GM12878 (cell line): ENCODE data around the gene ARHGEF37. TPM values are rescaled to one million over a fixed set of nuclear protein-coding genes. Genes with fewer than 3 reads are reported as not detected.

Experiments
- ATF3 ChIP-seq: IDR thresholded peaks from 2 replicates; pipeline ENCODE4 v1.6.1; 2011; ENCODE audit warnings: low read depth, mild to moderate bottlenecking, low read length, moderate library complexity, borderline replicate concordance; ENCODE audit errors: extremely low read depth
- BACH1 ChIP-seq: fragments of 450-650 bp; IDR thresholded peaks from 2 replicates; pipeline ENCODE4 v1.6.1; 2017; ENCODE audit warnings: mild to moderate bottlenecking, borderline replicate concordance
- BMI1 ChIP-seq: fragments of 450-650 bp; IDR thresholded peaks from 2 replicates; pipeline ENCODE4 v1.6.1; 2016; ENCODE audit warnings: mild to moderate bottlenecking, moderate library complexity, borderline replicate concordance
- EP300 ChIP-seq, 2 experiments: fragments of 150-350 bp in 1 of 2; IDR thresholded peaks; 2 replicates each; pipeline ENCODE4 v1.6.1; 2011 to 2012; ENCODE audit warnings: low read depth in 2 of 2, low read length in 2 of 2, borderline replicate concordance in 1 of 2, improper control_type of control experiment in 1 of 2, inconsistent platforms in 1 of 2; ENCODE audit not compliant: control insufficient read depth in 1 of 2
- FOS ChIP-seq: IDR thresholded peaks from 3 replicates; pipeline ENCODE4 v1.6.1; 2011; ENCODE audit warnings: borderline replicate concordance; ENCODE audit not compliant: insufficient read length; ENCODE audit errors: extremely low read depth
- GABPA ChIP-seq: IDR thresholded peaks from 2 replicates; pipeline ENCODE4 v1.6.1; 2014; ENCODE audit warnings: antibody characterized with exemption, low read depth, mild to moderate bottlenecking, inconsistent platforms
- HSF1 ChIP-seq: fragments of 150-350 bp; IDR thresholded peaks from 2 replicates; pipeline ENCODE4 v1.6.1; 2014; ENCODE audit warnings: mild to moderate bottlenecking, low read depth, low read length
- MAX ChIP-seq: IDR thresholded peaks from 2 replicates; pipeline ENCODE4 v1.6.1; 2012; ENCODE audit warnings: low read depth, low read length, improper control_type of control experiment
- MTA2 ChIP-seq: fragments of 450-650 bp; IDR thresholded peaks from 2 replicates; pipeline ENCODE4 v1.6.1; 2016; ENCODE audit warnings: low read depth, mild to moderate bottlenecking, moderate library complexity
- RAD21 ChIP-seq: IDR thresholded peaks from 2 replicates; pipeline ENCODE4 v1.6.1; 2011; ENCODE audit warnings: mild to moderate bottlenecking, low read depth, low read length, moderate library complexity; ENCODE audit not compliant: insufficient read depth
- RAD51 ChIP-seq: fragments of 450-650 bp; IDR thresholded peaks from 2 replicates; pipeline ENCODE4 v1.6.1; 2016; ENCODE audit warnings: moderate library complexity, mild to moderate bottlenecking, inconsistent platforms
- RB1 ChIP-seq: fragments of 450-650 bp; formaldehyde crosslinking; IDR thresholded peaks from 2 replicates; pipeline ENCODE4 v1.6.1; 2017; ENCODE audit warnings: mild to moderate bottlenecking, borderline replicate concordance
- RUNX3 ChIP-seq: IDR thresholded peaks from 2 replicates; pipeline ENCODE4 v1.6.1; 2012; ENCODE audit warnings: low read length, inconsistent platforms
- SKIL ChIP-seq: fragments of 450-650 bp; IDR thresholded peaks from 2 replicates; pipeline ENCODE4 v1.6.1; 2017; ENCODE audit warnings: mild to moderate bottlenecking, low read depth, inconsistent platforms; ENCODE audit not compliant: poor library complexity, severe bottlenecking
- SMAD5 ChIP-seq: IDR thresholded peaks from 2 replicates; pipeline ENCODE4 v1.6.1; 2016; ENCODE audit warnings: antibody characterized with exemption, low read depth
- SRF ChIP-seq, 2 experiments: IDR thresholded peaks; 2 replicates each; pipeline ENCODE4 v1.6.1; 2011; ENCODE audit warnings: low read depth in 2 of 2, low read length in 2 of 2, mild to moderate bottlenecking in 1 of 2, moderate library complexity in 1 of 2
- TARDBP ChIP-seq: IDR thresholded peaks from 2 replicates; pipeline ENCODE4 v1.6.1; 2016; ENCODE audit warnings: borderline replicate concordance
- TCF3 ChIP-seq: IDR thresholded peaks from 2 replicates; pipeline ENCODE4 v1.6.1; 2012; ENCODE audit warnings: low read depth, mild to moderate bottlenecking, low read length, borderline replicate concordance; ENCODE audit not compliant: insufficient read depth
- YBX1 ChIP-seq: fragments of 450-650 bp; IDR thresholded peaks from 2 replicates; pipeline ENCODE4 v1.6.1; 2016; ENCODE audit warnings: antibody characterized with exemption
- ZNF217 ChIP-seq: fragments of 450-650 bp; IDR thresholded peaks from 2 replicates; pipeline ENCODE4 v1.6.1; 2017; ENCODE audit warnings: antibody characterized with exemption, mild to moderate bottlenecking
- ZNF384 ChIP-seq: IDR thresholded peaks from 2 replicates; pipeline ENCODE4 v1.6.1; 2012; ENCODE audit warnings: low read depth, mild to moderate bottlenecking, low read length, improper control_type of control experiment, borderline replicate concordance
- ZNF592 ChIP-seq: fragments of 450-650 bp; IDR thresholded peaks from 2 replicates; pipeline ENCODE4 v1.6.1; 2017; ENCODE audit warnings: mild to moderate bottlenecking, moderate library complexity
- polyA plus RNA-seq, 11 experiments: library from polyadenylated mRNA; depleted of rRNA in 4 of 11; unstranded in 6 of 11; stranded (reverse) in 5 of 11; fragments of >200 nt; fragmentation: Nextera tagmentation in 4 of 11; fragmentation: Illumina TruSeq in 1 of 11; extraction: Ambion mirVana in 4 of 11; extraction: Trizol in 1 of 11; gene quantifications; 1 replicate in 1 of 11; 2 replicates in 10 of 11; pipeline versions ENCODE4 v1.2.1 to v1.2.3, GENCODE V29; 2011 to 2016; ENCODE audit warnings: inconsistent platforms in 2 of 11, missing spikeins in 2 of 11, low read depth in 1 of 11
- total RNA-seq, 4 experiments: library from RNA; depleted of rRNA in 3 of 4; stranded (reverse); fragments of >200 nt in 3 of 4; fragmentation: Illumina TruSeq in 1 of 4; extraction: Trizol in 1 of 4; gene quantifications; 2 replicates each; pipeline versions ENCODE4 v1.2.1 to v1.2.3, GENCODE V29; 2013 to 2021

ARHGEF37 gene
- total and polyA plus RNA-seq, 10 of the 15 experiments (the other 5 are each of a cell fraction or from before 2014, with no cell fraction given) = 0.16 to 1.1 (median 0.63) TPM

- TF ChIP-seq ZNF592 = no peak
- no peak for TF ChIP-seq RB1
- TF ChIP-seq GABPA = no peak
- no peak for TF ChIP-seq ZNF384
- TF ChIP-seq SKIL = no peak
- TF ChIP-seq ATF3 = no peak
- TF ChIP-seq TARDBP = no peak
- TF ChIP-seq RAD21 = no peak
- TF ChIP-seq ZNF217 = no peak
- TF ChIP-seq SMAD5 = no peak
- no peak for TF ChIP-seq YBX1
- TF ChIP-seq MAX = no peak
- TF ChIP-seq RAD51 = no peak
- no peak for TF ChIP-seq HSF1
- TF ChIP-seq EP300 (IDR thresholded peaks at IDR 0.05; ENCODE audit: borderline replicate concordance in 1 of 2, control insufficient read depth in 1 of 2, low read depth in 2 of 2, low read length in 2 of 2) = no peak; a peak in 1 of 4 replicates
- TF ChIP-seq SRF (IDR thresholded peaks at IDR 0.05; ENCODE audit: low read depth in 2 of 2, low read length in 2 of 2) = peak in 1 of 2 experiments; percentile 85; a peak in 1 of 4 replicates
- peak; percentile 46 for TF ChIP-seq RUNX3
- TF ChIP-seq BACH1 = no peak
- no peak for TF ChIP-seq BMI1
- TF ChIP-seq TCF3 = no peak
- no peak for TF ChIP-seq FOS
- TF ChIP-seq MTA2 = peak; percentile 61; the same call in 1 of the 2 replicates
Observed at GRCh38 chr5:149549461-149550267, 31.6 kb upstream of the ARHGEF37 start (continued).
